Measurements from ENCODE around the gene CENPP.

GRCh38 chr9:92661743-92662142 is 336.0 kb downstream of the CENPP start:
- TF ChIP-seq CTCF (IDR thresholded peaks at IDR 0.05; ENCODE audit: insufficient read depth, low read depth, low read length) (no peak), EZH2 (IDR thresholded peaks at IDR 0.05; ENCODE audit: insufficient read depth, low read length) (no peak)

Measured in astrocyte (in vitro differentiated cells and primary cell).